Liver (tissue), 9 donors: ENCODE measurements around the gene PABPC1L. TPM values are rescaled to one million over a fixed set of nuclear protein-coding genes. Genes with fewer than 3 reads are reported as not detected.

ENCODE experiments used
- DNase-seq: peaks from one replicate; pipeline ENCODE4 v3.0.0-alpha.2; 2017; ENCODE audit warnings: low spot score
- H3K27ac ChIP-seq, 2 donors: one replicate each; pipeline ENCODE4 v1.7.0; 2013; ENCODE audit warnings: inconsistent platforms in 2 of 2, low read length in 2 of 2, control low read depth in 1 of 2, low read depth in 1 of 2, mild to moderate bottlenecking in 1 of 2
- H3K27me3 ChIP-seq, 4 donors: one replicate each; pipeline versions ENCODE4 v1.6.1 to v1.7.0; 2013; ENCODE audit warnings: low read length in 3 of 4, inconsistent platforms in 1 of 4, mild to moderate bottlenecking in 1 of 4, moderate library complexity in 1 of 4; ENCODE audit not compliant: control insufficient read depth in 4 of 4, insufficient read depth in 4 of 4
- H3K36me3 ChIP-seq, 4 donors: one replicate each; pipeline versions ENCODE4 v1.6.1 to v1.7.0; 2013; ENCODE audit warnings: low read length in 3 of 4, mild to moderate bottlenecking in 3 of 4, low read depth in 1 of 4, moderate library complexity in 1 of 4; ENCODE audit not compliant: control insufficient read depth in 4 of 4, insufficient read depth in 3 of 4
- H3K4me1 ChIP-seq, 4 donors: one replicate each; pipeline versions ENCODE4 v1.6.1 to v1.7.0; 2013; ENCODE audit warnings: low read length in 3 of 4, mild to moderate bottlenecking in 3 of 4, moderate library complexity in 1 of 4; ENCODE audit not compliant: control insufficient read depth in 4 of 4, insufficient read depth in 4 of 4
- H3K4me3 ChIP-seq, 3 donors: one replicate each; pipeline versions ENCODE4 v1.6.1 to v1.7.0; 2013; ENCODE audit warnings: low read length in 3 of 3, control low read depth in 1 of 3, low read depth in 1 of 3, mild to moderate bottlenecking in 1 of 3
- H3K9ac ChIP-seq, 2 donors: one replicate each; pipeline ENCODE4 v1.7.0; 2013; ENCODE audit warnings: low read length in 2 of 2, mild to moderate bottlenecking in 2 of 2, moderate library complexity in 2 of 2, control low read depth in 1 of 2, low read depth in 1 of 2
- H3K9me3 ChIP-seq, 4 donors: one replicate each; pipeline versions ENCODE4 v1.6.1 to v1.7.0; 2013; ENCODE audit warnings: low read length in 3 of 4; ENCODE audit not compliant: control insufficient read depth in 4 of 4
- EGR1 ChIP-seq, 2 donors: IDR thresholded peaks; 2 replicates each; pipeline ENCODE4 v1.6.1; 2016 to 2018; ENCODE audit warnings: antibody characterized with exemption in 2 of 2, low read depth in 2 of 2
- FOXA1 ChIP-seq: IDR thresholded peaks from 2 replicates; pipeline ENCODE4 v1.6.1; 2016; ENCODE audit warnings: antibody characterized with exemption
- FOXA2 ChIP-seq: IDR thresholded peaks from 2 replicates; pipeline ENCODE4 v1.6.1; 2016; ENCODE audit warnings: antibody characterized with exemption
- GABPA ChIP-seq, 2 donors: IDR thresholded peaks in 1 of 2; conservative IDR thresholded peaks in 1 of 2; 2 replicates each; pipeline ENCODE4 v1.6.1; 2016; ENCODE audit warnings: antibody characterized with exemption in 2 of 2, mild to moderate bottlenecking in 1 of 2, moderate library complexity in 1 of 2
- HNF4A ChIP-seq, 2 donors: conservative IDR thresholded peaks; 2 replicates each; pipeline ENCODE4 v1.6.1; 2016; ENCODE audit warnings: antibody characterized with exemption in 2 of 2, mild to moderate bottlenecking in 2 of 2
- HNF4G ChIP-seq: IDR thresholded peaks from 2 replicates; pipeline ENCODE4 v1.6.1; 2016; ENCODE audit warnings: antibody characterized with exemption
- JUND ChIP-seq, 2 donors: IDR thresholded peaks; 2 replicates each; pipeline ENCODE4 v1.6.1; 2016; ENCODE audit warnings: antibody characterized with exemption in 2 of 2
- NR2F2 ChIP-seq: IDR thresholded peaks from 2 replicates; pipeline ENCODE4 v1.6.1; 2016; ENCODE audit warnings: antibody characterized with exemption
- RAD21 ChIP-seq, 2 donors: IDR thresholded peaks; 2 replicates each; pipeline ENCODE4 v1.6.1; 2016; ENCODE audit warnings: antibody characterized with exemption in 2 of 2, mild to moderate bottlenecking in 2 of 2
- RXRA ChIP-seq, 2 donors: IDR thresholded peaks; 2 replicates each; pipeline ENCODE4 v1.6.1; 2017 to 2018; ENCODE audit warnings: antibody characterized with exemption in 2 of 2, mild to moderate bottlenecking in 1 of 2
- SP1 ChIP-seq: IDR thresholded peaks from 2 replicates; pipeline ENCODE4 v1.6.1; 2018; ENCODE audit warnings: antibody characterized with exemption, mild to moderate bottlenecking
- YY1 ChIP-seq: IDR thresholded peaks from 2 replicates; pipeline ENCODE4 v1.6.1; 2016; ENCODE audit warnings: antibody characterized with exemption, mild to moderate bottlenecking
- WGBS: extraction: QIAGEN DNeasy Blood & Tissue Kit; methylation state at CpG from one replicate; pipeline ENCODE4 v1.1.7; 2013; 5-methylcytosine and 5-hydroxymethylcytosine counted together
- polyA plus RNA-seq, 2 donors: library from polyadenylated mRNA; stranded (reverse) in 1 of 2; unstranded in 1 of 2; fragments of 200-250 nt in 1 of 2; fragments of >200 nt in 1 of 2; fragmentation: Nextera tagmentation in 1 of 2; extraction: Ambion mirVana in 1 of 2; gene quantifications; one replicate each; pipeline versions ENCODE4 v1.2.1 to v1.2.3, GENCODE V29; 2013 to 2015
- total RNA-seq, 2 donors: library from RNA; depleted of rRNA; stranded (reverse); fragments of >200 nt; gene quantifications; one replicate each; pipeline ENCODE4 v1.2.3, GENCODE V29; 2014
- TF ChIP-seq, protein P1 (sequence below): IDR thresholded peaks from 2 replicates; pipeline ENCODE4 v1.6.1; 2016; ENCODE audit warnings: antibody characterized with exemption, mild to moderate bottlenecking
- TF ChIP-seq, protein P2 (sequence below): IDR thresholded peaks from 2 replicates; pipeline ENCODE4 v1.6.1; 2016; ENCODE audit warnings: antibody characterized with exemption
- TF ChIP-seq, protein P3 (sequence below): IDR thresholded peaks from 2 replicates; pipeline ENCODE4 v1.6.1; 2016; ENCODE audit warnings: antibody characterized with exemption
- TF ChIP-seq, protein P4 (sequence below): IDR thresholded peaks from 2 replicates; pipeline ENCODE4 v1.6.1; 2016; ENCODE audit warnings: antibody characterized with exemption
- TF ChIP-seq, protein P5 (sequence below): fragments of 150-350 bp; IDR thresholded peaks from 2 replicates; pipeline ENCODE4 v1.5.1; 2017; ENCODE audit warnings: improper control_type of control experiment, low read depth, low read length; ENCODE audit not compliant: missing input control
- donor health status: healthy.
- donor health status: healthy.
- donor health status: healthy.
- donor health status: healthy.
- donor health status: healthy.

Gene PABPC1L
- total and polyA plus RNA-seq, 4 donors: 4.7 to 21.0 (median 10.9) TPM

DNA sequence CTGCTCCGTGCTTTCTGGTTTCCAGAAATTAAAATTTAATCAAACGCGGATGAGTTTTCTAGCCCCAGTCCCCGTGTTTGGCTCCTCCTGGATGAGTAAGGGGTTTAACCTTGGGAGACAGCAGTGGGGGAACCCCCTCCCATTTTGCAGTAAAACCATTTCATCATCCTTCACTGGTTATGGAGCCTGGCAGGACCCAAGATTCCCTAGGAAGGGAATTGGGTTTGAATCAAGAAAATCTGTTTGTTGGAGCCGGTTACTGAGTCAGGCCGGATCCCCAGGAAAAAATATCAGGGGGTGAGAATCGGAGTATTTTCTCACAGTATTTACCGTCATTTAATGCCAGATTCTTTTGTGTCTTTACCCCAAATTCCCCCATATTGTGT, 23.6 kb upstream of the PABPC1L start:
- peak overlapping the region; percentile 65 to 83 for H3K9ac ChIP-seq
- DNase-seq: no peak
- TF ChIP-seq FOXA2 (no peak), SP1 (no peak), YY1 (no peak), GABPA (IDR thresholded peaks at IDR 0.05 in 1 of 2, conservative IDR thresholded peaks at IDR 0.05 in 1 of 2) (no peak), RAD21 (IDR thresholded peaks at IDR 0.05) (no peak), JUND (IDR thresholded peaks at IDR 0.05) (no peak), NR2F2 (no peak), FOXA1 (no peak), HNF4A (conservative IDR thresholded peaks at IDR 0.05) (no peak)
- TF ChIP-seq, protein P1, sequence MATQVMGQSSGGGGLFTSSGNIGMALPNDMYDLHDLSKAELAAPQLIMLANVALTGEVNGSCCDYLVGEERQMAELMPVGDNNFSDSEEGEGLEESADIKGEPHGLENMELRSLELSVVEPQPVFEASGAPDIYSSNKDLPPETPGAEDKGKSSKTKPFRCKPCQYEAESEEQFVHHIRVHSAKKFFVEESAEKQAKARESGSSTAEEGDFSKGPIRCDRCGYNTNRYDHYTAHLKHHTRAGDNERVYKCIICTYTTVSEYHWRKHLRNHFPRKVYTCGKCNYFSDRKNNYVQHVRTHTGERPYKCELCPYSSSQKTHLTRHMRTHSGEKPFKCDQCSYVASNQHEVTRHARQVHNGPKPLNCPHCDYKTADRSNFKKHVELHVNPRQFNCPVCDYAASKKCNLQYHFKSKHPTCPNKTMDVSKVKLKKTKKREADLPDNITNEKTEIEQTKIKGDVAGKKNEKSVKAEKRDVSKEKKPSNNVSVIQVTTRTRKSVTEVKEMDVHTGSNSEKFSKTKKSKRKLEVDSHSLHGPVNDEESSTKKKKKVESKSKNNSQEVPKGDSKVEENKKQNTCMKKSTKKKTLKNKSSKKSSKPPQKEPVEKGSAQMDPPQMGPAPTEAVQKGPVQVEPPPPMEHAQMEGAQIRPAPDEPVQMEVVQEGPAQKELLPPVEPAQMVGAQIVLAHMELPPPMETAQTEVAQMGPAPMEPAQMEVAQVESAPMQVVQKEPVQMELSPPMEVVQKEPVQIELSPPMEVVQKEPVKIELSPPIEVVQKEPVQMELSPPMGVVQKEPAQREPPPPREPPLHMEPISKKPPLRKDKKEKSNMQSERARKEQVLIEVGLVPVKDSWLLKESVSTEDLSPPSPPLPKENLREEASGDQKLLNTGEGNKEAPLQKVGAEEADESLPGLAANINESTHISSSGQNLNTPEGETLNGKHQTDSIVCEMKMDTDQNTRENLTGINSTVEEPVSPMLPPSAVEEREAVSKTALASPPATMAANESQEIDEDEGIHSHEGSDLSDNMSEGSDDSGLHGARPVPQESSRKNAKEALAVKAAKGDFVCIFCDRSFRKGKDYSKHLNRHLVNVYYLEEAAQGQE: no peak
- TF ChIP-seq, protein P2, sequence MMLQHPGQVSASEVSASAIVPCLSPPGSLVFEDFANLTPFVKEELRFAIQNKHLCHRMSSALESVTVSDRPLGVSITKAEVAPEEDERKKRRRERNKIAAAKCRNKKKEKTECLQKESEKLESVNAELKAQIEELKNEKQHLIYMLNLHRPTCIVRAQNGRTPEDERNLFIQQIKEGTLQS: no peak
- TF ChIP-seq, protein P3, sequence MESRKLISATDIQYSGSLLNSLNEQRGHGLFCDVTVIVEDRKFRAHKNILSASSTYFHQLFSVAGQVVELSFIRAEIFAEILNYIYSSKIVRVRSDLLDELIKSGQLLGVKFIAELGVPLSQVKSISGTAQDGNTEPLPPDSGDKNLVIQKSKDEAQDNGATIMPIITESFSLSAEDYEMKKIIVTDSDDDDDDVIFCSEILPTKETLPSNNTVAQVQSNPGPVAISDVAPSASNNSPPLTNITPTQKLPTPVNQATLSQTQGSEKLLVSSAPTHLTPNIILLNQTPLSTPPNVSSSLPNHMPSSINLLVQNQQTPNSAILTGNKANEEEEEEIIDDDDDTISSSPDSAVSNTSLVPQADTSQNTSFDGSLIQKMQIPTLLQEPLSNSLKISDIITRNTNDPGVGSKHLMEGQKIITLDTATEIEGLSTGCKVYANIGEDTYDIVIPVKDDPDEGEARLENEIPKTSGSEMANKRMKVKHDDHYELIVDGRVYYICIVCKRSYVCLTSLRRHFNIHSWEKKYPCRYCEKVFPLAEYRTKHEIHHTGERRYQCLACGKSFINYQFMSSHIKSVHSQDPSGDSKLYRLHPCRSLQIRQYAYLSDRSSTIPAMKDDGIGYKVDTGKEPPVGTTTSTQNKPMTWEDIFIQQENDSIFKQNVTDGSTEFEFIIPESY: no peak
- TF ChIP-seq, protein P4, sequence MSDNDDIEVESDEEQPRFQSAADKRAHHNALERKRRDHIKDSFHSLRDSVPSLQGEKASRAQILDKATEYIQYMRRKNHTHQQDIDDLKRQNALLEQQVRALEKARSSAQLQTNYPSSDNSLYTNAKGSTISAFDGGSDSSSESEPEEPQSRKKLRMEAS: no peak

DNA sequence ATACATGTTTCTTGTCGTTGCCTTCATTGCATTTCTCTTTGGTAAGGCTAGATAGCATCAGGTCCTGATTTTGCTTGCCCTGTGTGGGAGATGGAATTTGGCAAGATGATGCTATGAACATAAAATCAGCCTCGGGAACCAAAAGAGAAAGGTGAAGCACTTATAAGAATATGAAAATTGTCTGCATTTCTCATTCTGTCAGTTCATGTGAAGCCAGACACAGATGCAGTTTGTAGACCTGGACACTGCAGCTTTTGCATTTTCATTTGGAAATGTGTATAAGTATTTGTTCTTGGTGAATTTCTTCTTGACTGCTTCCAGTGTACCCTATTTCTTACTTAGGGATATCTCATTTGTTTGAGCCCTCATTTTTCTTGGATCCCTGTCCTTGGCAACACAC, 23.0 kb upstream of the PABPC1L start:
- 8% methylated on average over 2 of the region's 2 CpGs for WGBS
- peak overlapping the region; percentile 80 to 99 (median 90) for H3K4me3 ChIP-seq
- no peaks in the 10 kb centered on the region for H3K9me3 ChIP-seq
- DNase-seq: no peak
- TF ChIP-seq RXRA (IDR thresholded peaks at IDR 0.05) (no peak), FOXA1 (no peak), NR2F2 (no peak), EGR1 (IDR thresholded peaks at IDR 0.05; ENCODE audit: low read depth in 2 of 2) (no peak), FOXA2 (no peak), HNF4G (no peak), RAD21 (IDR thresholded peaks at IDR 0.05) (no peak), SP1 (no peak)
- TF ChIP-seq, protein P2: no peak
- TF ChIP-seq, protein P5, sequence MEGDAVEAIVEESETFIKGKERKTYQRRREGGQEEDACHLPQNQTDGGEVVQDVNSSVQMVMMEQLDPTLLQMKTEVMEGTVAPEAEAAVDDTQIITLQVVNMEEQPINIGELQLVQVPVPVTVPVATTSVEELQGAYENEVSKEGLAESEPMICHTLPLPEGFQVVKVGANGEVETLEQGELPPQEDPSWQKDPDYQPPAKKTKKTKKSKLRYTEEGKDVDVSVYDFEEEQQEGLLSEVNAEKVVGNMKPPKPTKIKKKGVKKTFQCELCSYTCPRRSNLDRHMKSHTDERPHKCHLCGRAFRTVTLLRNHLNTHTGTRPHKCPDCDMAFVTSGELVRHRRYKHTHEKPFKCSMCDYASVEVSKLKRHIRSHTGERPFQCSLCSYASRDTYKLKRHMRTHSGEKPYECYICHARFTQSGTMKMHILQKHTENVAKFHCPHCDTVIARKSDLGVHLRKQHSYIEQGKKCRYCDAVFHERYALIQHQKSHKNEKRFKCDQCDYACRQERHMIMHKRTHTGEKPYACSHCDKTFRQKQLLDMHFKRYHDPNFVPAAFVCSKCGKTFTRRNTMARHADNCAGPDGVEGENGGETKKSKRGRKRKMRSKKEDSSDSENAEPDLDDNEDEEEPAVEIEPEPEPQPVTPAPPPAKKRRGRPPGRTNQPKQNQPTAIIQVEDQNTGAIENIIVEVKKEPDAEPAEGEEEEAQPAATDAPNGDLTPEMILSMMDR: no peak
- TF ChIP-seq, protein P1: no peak
- TF ChIP-seq, protein P3: no peak
- peaks cover 11 to 38% (median 29%) of the 10 kb centered on the region in 4 donors for H3K4me1 ChIP-seq
- H3K36me3 ChIP-seq: no peaks in the 10 kb centered on the region
- H3K9ac ChIP-seq: peak overlapping the region; percentile 65 to 83
- no peak overlapping the region for H3K27ac ChIP-seq
- no peaks in the 10 kb centered on the region for H3K27me3 ChIP-seq

More for the DNA sequence above, 23.6 kb upstream of the PABPC1L start:
- H3K27me3 ChIP-seq: no peaks in the 10 kb centered on the region
- peaks cover 11 to 38% (median 27%) of the 10 kb centered on the region in 4 donors for H3K4me1 ChIP-seq
- H3K36me3 ChIP-seq: no peaks in the 10 kb centered on the region
- WGBS: 1% methylated on average over 8 of the region's 8 CpGs
- H3K4me3 ChIP-seq: peak overlapping the region; percentile 80 to 99 (median 90)
- H3K9me3 ChIP-seq: no peaks in the 10 kb centered on the region
- peak overlapping the region; percentile 88 to 93 for H3K27ac ChIP-seq
